GM12872 (cell line): Measurements from ENCODE around the gene RAB1A.

Source experiments
- TF ChIP-seq, protein P1 (sequence below): IDR thresholded peaks from 3 replicates; pipeline ENCODE4 v1.5.1; 2011; ENCODE audit warnings: low read depth, mild to moderate bottlenecking, low read length, moderate library complexity; ENCODE audit not compliant: insufficient read depth

RAB1A gene

DNA sequence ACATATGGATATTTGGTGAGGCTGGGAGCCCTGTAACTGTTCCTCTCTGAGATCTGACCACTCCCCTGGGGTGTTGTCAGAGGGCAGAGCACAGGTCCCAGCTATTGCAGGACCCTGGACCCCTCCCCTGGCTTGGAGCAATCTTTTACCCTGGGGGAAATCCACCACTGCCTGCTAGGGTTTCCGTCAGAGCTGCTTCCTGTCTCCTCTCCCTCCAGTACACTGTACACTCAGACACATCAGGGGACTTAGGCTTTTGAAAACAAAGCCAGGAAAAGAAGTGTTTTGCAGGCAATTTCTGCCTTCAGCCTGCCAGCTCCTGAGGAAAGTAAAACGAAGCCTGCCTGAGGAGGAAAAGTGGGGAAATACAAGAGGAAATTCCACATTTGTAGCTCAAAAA is 86.9 kb downstream of the RAB1A start:
- TF ChIP-seq, protein P1, sequence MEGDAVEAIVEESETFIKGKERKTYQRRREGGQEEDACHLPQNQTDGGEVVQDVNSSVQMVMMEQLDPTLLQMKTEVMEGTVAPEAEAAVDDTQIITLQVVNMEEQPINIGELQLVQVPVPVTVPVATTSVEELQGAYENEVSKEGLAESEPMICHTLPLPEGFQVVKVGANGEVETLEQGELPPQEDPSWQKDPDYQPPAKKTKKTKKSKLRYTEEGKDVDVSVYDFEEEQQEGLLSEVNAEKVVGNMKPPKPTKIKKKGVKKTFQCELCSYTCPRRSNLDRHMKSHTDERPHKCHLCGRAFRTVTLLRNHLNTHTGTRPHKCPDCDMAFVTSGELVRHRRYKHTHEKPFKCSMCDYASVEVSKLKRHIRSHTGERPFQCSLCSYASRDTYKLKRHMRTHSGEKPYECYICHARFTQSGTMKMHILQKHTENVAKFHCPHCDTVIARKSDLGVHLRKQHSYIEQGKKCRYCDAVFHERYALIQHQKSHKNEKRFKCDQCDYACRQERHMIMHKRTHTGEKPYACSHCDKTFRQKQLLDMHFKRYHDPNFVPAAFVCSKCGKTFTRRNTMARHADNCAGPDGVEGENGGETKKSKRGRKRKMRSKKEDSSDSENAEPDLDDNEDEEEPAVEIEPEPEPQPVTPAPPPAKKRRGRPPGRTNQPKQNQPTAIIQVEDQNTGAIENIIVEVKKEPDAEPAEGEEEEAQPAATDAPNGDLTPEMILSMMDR: no peak

DNA sequence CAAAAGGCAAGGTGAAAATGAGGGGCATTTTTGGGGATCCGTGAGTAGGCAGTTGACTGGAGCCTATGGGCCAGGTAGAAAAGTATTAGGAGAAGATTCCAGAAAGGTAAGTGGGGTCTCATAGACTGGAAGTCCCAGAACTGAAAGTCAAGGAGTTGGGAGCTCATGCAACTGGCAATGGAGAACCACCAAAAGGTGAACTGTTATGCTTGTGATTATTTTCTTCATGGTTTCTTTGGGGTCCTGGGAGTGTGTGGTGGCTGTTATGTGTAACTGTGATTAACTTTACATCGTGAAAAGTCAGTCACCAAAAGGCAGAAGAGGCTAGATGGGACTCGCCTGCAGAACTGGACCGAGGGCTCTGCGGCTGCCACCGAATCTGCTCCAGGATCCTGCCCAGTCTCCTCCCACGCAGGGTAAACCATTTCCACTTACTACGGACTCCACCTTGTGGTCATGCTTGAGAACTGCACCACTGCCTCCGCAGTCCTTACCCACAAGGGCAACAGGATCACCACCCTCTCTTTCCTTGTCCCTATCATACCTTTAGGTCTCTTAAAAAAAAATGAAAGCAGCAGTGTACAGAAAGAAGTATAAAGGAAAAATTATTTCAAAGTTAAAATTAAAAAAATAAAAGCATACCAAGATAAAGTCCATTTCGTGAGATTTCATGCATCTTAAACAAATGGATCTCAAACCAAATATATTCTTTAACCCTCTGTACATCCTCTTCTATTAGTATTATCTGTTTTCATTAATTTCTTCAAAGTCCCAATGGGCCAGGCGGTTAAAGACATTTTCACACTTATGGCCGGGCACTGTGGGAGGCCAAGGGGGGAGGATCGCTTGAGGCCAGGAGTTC is 89.3 kb downstream of the RAB1A start:
- TF ChIP-seq, protein P1: peak; percentile 97

DNA sequence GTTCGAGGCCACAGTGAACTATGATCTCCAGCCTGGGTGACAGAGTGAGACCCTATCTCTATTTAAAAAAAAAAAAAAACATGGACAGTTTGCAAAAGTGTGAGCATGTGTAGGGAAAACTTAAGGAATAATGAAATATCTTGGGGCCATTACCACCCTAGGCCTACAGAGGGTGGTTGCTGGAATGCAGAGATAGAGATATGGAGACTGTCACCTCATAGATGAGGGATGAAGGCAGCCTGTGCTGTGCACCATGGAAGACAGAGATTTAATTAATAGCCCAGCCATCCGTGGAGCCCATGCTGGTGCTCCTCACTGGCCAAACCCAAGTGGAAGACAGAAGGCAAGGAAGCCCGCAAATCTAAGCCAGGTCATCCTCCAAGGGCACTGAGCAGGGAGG is 90.3 kb downstream of the RAB1A start:
- TF ChIP-seq, protein P1: no peak

DNA sequence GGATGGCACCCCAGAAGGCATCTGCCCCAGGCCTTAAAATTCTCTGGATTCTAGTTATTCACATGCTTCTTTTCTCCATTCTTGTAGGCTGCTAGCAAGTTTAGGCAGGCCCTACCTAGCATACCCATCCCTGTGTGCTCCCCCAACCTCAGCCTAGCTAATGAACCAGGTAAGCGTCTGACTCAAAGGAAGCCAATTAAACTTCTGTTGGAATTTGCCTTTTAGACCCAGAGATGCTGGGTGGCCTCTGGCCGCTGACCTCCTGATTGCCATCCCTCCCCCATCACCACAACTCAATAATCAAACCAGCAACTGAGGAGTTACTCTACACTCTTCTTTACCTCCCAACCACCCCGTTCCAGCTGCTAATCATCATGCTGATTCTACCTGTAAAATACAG is 92.7 kb downstream of the RAB1A start:
- TF ChIP-seq, protein P1: no peak
